ENCODE data around the gene TNRC18. TPM values are rescaled to one million over a fixed set of nuclear protein-coding genes. Genes with fewer than 3 reads are reported as not detected.

Gene TNRC18
- polyA plus RNA-seq, 1 of the 3 experiments (the other 2 are of a cell fraction), result 34.4 TPM

DNA sequence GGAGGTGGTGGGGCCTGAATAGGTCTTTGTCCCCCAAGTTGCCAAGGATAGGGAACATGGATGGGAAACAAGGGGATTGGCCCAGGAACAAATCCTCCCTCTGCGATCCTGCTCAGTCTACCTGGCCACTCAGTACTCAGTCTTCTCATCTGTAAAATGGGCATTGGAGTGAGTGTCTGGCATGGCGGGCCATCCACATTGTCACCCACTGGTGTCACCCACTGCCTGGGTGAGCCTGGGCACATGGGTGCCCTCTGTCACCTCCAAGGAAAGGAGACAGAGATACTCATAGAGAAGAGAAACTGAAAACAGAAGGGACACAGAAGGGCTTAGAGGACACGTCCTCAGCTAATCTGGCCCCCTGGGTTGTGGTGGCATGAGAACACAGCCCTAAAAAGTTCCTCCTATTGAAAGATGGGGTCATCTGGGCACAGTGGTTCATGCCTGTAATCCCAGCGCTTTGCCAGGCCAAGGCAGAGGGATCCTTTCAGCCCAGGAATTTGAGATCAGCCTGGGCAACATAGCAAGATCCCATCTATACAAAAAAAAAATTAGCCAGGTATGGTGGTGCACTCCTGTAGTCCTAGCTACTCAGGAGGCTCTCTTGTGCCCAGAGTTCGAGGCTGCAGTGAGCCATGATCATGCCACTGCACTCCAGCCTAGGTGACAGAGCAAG, 12.5 kb upstream of the TNRC18 start:
- Histone ChIP-seq H3F3A (replicated peaks; ENCODE audit: insufficient read depth) (peaks cover 4% of the 10 kb centered on the region), H2AFZ (ENCODE audit: low read depth) (no peak overlapping the region), H3K27ac (ENCODE audit: low read depth in 2 of 2, low read length in 1 of 2) (no peak overlapping the region), H3K4me3 (ENCODE audit: low read depth in 2 of 2, low read length in 1 of 2) (no peak overlapping the region), H3K9me3 (no peaks in the 10 kb centered on the region), H3K27me3 (ENCODE audit: insufficient read depth) (no peaks in the 10 kb centered on the region), H4K20me1 (ENCODE audit: insufficient read depth) (peaks cover 20% of the 10 kb centered on the region; the same call in 1 of the 2 replicates), H3K9me2 (no peaks in the 10 kb centered on the region), H3K36me3 (replicated peaks in 1 of 2; ENCODE audit: control insufficient read depth in 1 of 2, insufficient read depth in 2 of 2, low read length in 1 of 2) (peaks cover 4 to 13% of the 10 kb centered on the region in 2 experiments), H3K4me2 (no peak overlapping the region), H3K4me1 (ENCODE audit: control insufficient read depth in 1 of 2, insufficient read depth in 2 of 2, low read depth in 1 of 2, low read length in 1 of 2) (no peaks in the 10 kb centered on the region), H3K9ac (no peak overlapping the region), H3K79me2 (ENCODE audit: insufficient read depth) (peaks cover 32% of the 10 kb centered on the region)
- TF ChIP-seq, protein P1, sequence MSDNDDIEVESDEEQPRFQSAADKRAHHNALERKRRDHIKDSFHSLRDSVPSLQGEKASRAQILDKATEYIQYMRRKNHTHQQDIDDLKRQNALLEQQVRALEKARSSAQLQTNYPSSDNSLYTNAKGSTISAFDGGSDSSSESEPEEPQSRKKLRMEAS (IDR thresholded peaks at IDR 0.05; ENCODE audit: low read depth), result no peak
- TF ChIP-seq NFIC (IDR thresholded peaks at IDR 0.05; ENCODE audit: borderline replicate concordance), result no peak
- no peak for TF ChIP-seq POLR2AphosphoS5 (IDR thresholded peaks at IDR 0.05; ENCODE audit: low read depth, low read length)
- ChIA-PET CTCF (interaction anchor here (1.1 to 2.8 kb wide), 4 partner anchors 8 to 71 kb away, joined by 3 to 11 read pairs (median 3); no protein-coding TSS in a partner anchor), POLR2A (interaction anchor here (0.6 kb wide), 1 partner anchor 643 kb away, joined by 3 read pairs; no protein-coding TSS in a partner anchor)
- 91% methylated on average over 5 of the region's 5 CpGs for WGBS (ENCODE audit: low lambda C conversion rate)
- DNase-seq, result no peak

DNA sequence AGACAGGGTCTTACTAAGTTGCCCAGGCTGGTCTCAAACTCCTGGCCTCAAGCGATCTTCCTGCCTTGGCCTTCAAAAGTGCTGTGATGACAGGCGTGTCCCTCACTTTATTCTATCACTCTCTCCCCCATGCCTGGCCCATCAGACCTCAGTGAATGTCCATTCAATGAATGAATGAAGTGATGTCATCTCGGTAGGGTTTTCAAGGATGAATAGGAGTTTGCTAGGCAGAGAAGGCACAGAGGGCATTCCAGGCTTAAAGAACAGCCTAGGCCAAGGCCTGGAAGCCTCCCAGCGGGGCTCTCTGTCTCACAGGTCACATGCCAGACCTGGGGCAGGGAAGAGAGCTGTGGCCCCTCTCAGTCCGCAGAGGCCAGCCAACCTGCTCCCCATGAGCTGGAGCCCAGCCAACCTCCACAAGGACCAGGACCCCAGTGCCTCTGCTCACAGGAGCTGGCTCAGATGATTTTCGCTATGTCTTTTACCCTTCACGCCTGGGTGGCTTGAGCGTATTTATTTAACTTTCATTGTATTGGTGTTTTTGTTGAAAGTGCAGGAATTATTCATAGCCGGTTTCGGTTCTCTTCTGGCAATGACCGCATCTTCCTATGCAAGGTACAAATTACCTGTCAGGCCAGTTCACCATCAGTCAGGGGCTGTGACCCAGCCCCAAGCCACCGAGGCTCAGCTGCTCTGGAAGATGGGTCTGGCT, 11.8 kb upstream of the TNRC18 start:
- H3K4me1 ChIP-seq (ENCODE audit: control insufficient read depth in 1 of 2, insufficient read depth in 2 of 2, low read depth in 1 of 2, low read length in 1 of 2), result no peaks in the 10 kb centered on the region; a peak in 1 of 4 replicates
- H2AFZ ChIP-seq (ENCODE audit: low read depth), result no peak overlapping the region
- no peaks in the 10 kb centered on the region for H3K27me3 ChIP-seq (ENCODE audit: insufficient read depth)
- H3K4me2 ChIP-seq, result no peak overlapping the region
- H3K9me2 ChIP-seq, result no peaks in the 10 kb centered on the region
- H3K79me2 ChIP-seq (ENCODE audit: insufficient read depth), result peaks cover 39% of the 10 kb centered on the region
- H3K9ac ChIP-seq, result no peak overlapping the region
- ChIA-PET POLR2A (interaction anchor here (1.2 kb wide), 1 partner anchor 81 kb away, joined by 3 read pairs; no protein-coding TSS in a partner anchor), CTCF (interaction anchor here (0.8 kb wide), 1 partner anchor 59 kb away, joined by 3 read pairs; no protein-coding TSS in a partner anchor)
- no peak overlapping the region for H3K27ac ChIP-seq (ENCODE audit: low read depth in 2 of 2, low read length in 1 of 2)
- WGBS (ENCODE audit: low lambda C conversion rate), result 90% methylated on average over 12 of the region's 12 CpGs
- H4K20me1 ChIP-seq (ENCODE audit: insufficient read depth), result peaks cover 23% of the 10 kb centered on the region
- no peak overlapping the region for H3K4me3 ChIP-seq (ENCODE audit: low read depth in 2 of 2, low read length in 1 of 2)
- TF ChIP-seq GATA2 (CRISPR knock-in tag; IDR thresholded peaks at IDR 0.05) (no peak), EZH2phosphoT487 (IDR thresholded peaks at IDR 0.05; ENCODE audit: borderline replicate concordance, low read depth) (no peak), GABPA (IDR thresholded peaks at IDR 0.05; ENCODE audit: low read depth) (no peak), ELF1 (IDR thresholded peaks at IDR 0.05) (no peak), SMC3 (IDR thresholded peaks at IDR 0.05; ENCODE audit: low read depth, low read length) (no peak), RXRA (IDR thresholded peaks at IDR 0.05; ENCODE audit: borderline replicate concordance, low read depth) (no peak), MEF2A (IDR thresholded peaks at IDR 0.05; ENCODE audit: borderline replicate concordance, low read depth) (no peak), RCOR1 (IDR thresholded peaks at IDR 0.05; ENCODE audit: low read length) (no peak)
- TF ChIP-seq, protein P2, sequence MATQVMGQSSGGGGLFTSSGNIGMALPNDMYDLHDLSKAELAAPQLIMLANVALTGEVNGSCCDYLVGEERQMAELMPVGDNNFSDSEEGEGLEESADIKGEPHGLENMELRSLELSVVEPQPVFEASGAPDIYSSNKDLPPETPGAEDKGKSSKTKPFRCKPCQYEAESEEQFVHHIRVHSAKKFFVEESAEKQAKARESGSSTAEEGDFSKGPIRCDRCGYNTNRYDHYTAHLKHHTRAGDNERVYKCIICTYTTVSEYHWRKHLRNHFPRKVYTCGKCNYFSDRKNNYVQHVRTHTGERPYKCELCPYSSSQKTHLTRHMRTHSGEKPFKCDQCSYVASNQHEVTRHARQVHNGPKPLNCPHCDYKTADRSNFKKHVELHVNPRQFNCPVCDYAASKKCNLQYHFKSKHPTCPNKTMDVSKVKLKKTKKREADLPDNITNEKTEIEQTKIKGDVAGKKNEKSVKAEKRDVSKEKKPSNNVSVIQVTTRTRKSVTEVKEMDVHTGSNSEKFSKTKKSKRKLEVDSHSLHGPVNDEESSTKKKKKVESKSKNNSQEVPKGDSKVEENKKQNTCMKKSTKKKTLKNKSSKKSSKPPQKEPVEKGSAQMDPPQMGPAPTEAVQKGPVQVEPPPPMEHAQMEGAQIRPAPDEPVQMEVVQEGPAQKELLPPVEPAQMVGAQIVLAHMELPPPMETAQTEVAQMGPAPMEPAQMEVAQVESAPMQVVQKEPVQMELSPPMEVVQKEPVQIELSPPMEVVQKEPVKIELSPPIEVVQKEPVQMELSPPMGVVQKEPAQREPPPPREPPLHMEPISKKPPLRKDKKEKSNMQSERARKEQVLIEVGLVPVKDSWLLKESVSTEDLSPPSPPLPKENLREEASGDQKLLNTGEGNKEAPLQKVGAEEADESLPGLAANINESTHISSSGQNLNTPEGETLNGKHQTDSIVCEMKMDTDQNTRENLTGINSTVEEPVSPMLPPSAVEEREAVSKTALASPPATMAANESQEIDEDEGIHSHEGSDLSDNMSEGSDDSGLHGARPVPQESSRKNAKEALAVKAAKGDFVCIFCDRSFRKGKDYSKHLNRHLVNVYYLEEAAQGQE (IDR thresholded peaks at IDR 0.05; ENCODE audit: low read depth, low read length), result no peak
- TF ChIP-seq, protein P3, sequence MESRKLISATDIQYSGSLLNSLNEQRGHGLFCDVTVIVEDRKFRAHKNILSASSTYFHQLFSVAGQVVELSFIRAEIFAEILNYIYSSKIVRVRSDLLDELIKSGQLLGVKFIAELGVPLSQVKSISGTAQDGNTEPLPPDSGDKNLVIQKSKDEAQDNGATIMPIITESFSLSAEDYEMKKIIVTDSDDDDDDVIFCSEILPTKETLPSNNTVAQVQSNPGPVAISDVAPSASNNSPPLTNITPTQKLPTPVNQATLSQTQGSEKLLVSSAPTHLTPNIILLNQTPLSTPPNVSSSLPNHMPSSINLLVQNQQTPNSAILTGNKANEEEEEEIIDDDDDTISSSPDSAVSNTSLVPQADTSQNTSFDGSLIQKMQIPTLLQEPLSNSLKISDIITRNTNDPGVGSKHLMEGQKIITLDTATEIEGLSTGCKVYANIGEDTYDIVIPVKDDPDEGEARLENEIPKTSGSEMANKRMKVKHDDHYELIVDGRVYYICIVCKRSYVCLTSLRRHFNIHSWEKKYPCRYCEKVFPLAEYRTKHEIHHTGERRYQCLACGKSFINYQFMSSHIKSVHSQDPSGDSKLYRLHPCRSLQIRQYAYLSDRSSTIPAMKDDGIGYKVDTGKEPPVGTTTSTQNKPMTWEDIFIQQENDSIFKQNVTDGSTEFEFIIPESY (IDR thresholded peaks at IDR 0.05; ENCODE audit: borderline replicate concordance, low read depth), result no peak
- TF ChIP-seq, protein P4, sequence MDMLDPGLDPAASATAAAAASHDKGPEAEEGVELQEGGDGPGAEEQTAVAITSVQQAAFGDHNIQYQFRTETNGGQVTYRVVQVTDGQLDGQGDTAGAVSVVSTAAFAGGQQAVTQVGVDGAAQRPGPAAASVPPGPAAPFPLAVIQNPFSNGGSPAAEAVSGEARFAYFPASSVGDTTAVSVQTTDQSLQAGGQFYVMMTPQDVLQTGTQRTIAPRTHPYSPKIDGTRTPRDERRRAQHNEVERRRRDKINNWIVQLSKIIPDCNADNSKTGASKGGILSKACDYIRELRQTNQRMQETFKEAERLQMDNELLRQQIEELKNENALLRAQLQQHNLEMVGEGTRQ (IDR thresholded peaks at IDR 0.05; ENCODE audit: borderline replicate concordance, low read depth, low read length), result no peak
- TF ChIP-seq, protein P5, sequence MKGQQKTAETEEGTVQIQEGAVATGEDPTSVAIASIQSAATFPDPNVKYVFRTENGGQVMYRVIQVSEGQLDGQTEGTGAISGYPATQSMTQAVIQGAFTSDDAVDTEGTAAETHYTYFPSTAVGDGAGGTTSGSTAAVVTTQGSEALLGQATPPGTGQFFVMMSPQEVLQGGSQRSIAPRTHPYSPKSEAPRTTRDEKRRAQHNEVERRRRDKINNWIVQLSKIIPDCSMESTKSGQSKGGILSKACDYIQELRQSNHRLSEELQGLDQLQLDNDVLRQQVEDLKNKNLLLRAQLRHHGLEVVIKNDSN (IDR thresholded peaks at IDR 0.05; ENCODE audit: borderline replicate concordance, low read depth), result no peak
- H3F3A ChIP-seq (replicated peaks; ENCODE audit: insufficient read depth), result peaks cover 4% of the 10 kb centered on the region
- no peaks in the 10 kb centered on the region for H3K9me3 ChIP-seq
- DNase-seq, result no peak
- peaks cover 4 to 13% of the 10 kb centered on the region in 2 experiments for H3K36me3 ChIP-seq (replicated peaks in 1 of 2; ENCODE audit: control insufficient read depth in 1 of 2, insufficient read depth in 2 of 2, low read length in 1 of 2)

All from SK-N-SH (cell line).